ENCODE measurements around the gene CASKIN1.

Gene CASKIN1

DNA sequence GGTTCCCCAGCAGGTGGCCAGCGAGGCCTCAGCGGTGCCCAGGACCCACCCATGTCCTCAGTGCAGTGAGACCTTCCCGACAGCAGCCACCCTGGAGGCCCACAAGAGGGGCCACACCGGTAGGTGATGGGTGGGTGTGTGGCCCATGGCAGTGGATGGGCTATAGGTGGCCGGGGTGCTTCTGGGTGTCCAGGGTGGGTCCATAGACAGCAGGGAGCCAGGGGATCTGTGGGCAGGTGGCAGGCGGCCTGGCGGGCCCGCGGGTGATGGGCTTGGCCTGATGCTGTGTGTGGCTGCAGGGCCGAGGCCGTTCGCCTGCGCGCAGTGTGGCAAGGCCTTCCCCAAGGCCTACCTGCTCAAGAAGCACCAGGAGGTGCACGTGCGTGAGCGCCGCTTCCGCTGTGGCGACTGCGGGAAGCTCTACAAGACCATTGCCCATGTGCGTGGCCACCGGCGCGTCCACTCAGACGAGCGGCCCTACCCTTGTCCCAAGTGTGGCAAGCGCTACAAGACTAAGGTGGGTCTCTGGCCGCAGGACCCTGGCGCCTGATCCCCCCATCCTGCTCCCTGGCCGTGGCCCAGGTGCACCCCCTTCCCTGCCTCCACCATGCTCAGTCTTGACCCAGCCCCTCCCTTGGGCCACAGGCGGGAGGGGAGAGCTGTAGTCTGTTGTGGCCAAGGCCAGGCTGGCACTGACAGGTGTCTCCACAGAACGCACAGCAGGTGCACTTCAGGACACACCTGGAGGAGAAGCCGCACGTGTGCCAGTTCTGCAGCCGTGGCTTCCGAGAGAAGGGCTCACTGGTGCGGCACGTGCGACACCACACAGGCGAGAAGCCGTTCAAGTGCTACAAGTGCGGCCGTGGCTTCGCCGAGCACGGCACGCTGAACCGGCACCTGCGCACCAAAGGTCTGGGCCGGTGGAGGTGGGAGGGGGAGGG, 37.7 kb upstream of the CASKIN1 start:
- no peak for DNase-seq (ENCODE audit: low spot score)

DNA sequence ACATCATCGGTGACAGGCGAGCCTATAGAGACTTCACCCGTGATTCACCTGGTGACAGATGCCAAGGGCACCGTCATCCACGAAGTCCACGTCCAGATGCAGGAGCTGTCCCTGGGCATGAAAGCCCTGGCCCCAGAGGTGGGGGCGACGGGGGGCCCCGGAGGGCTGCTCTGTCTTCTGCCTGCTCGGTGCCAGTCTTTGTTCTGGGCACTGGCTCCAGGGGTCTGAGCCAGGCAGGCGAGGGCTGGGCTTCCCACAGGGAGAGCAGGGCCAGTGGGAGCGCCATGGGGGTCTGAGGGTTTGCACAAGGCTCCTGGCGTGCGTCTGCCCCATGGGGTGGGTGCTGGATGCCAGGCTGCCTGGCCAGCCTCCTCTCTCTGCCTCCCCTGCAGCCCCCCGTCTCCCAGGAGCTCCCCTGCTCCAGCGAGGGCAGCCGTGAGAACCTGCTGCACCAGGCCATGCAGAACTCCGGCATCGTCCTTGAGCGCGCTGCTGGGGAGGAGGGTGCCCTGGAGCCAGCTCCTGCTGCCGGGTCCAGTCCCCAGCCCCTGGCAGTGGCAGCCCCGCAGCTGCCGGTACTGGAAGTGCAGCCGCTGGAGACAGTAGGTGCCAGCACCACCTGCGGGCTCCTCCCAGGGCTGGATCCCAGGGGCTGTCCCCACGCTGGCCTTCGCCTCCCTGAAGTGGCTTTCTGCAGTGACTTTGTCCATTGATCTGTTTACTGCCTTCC, 36.8 kb upstream of the CASKIN1 start:
- no peak for DNase-seq (ENCODE audit: low spot score)

GRCh38 chr16:2232094-2232990, 35.9 kb upstream of the CASKIN1 start:
- DNase-seq (ENCODE audit: low spot score): no peak

GRCh38 chr16:2231016-2231931, 34.9 kb upstream of the CASKIN1 start:
- DNase-seq (ENCODE audit: low spot score): no peak

- no peak for DNase-seq (ENCODE audit: low spot score)
Observed at GRCh38 chr16:2230376-2230775, 34.0 kb upstream of the CASKIN1 start.

- DNase-seq (ENCODE audit: low spot score): no peak
Observed at GRCh38 chr16:2229632-2230250, 33.3 kb upstream of the CASKIN1 start.

DNA sequence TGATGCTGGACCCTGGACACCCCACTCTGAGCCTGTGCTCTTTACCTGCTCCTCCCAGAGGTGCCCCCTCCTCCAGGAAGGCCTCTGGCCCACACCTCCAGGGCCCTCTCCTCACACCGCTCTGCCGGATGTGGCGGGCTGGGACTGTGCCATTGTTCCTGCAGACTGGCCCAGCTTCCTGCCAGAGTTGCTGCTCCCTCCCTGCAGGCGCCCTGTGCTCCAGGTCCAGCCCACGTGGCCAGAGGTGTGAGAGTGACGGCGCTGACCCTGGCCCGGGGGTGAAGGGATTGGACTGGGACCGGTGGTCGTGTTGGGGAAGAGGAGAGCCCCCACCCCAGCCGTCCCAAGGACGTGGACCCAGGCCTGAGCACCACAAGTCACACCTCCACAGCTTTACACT, 32.7 kb upstream of the CASKIN1 start:
- no peak for DNase-seq (ENCODE audit: low spot score)

DNA sequence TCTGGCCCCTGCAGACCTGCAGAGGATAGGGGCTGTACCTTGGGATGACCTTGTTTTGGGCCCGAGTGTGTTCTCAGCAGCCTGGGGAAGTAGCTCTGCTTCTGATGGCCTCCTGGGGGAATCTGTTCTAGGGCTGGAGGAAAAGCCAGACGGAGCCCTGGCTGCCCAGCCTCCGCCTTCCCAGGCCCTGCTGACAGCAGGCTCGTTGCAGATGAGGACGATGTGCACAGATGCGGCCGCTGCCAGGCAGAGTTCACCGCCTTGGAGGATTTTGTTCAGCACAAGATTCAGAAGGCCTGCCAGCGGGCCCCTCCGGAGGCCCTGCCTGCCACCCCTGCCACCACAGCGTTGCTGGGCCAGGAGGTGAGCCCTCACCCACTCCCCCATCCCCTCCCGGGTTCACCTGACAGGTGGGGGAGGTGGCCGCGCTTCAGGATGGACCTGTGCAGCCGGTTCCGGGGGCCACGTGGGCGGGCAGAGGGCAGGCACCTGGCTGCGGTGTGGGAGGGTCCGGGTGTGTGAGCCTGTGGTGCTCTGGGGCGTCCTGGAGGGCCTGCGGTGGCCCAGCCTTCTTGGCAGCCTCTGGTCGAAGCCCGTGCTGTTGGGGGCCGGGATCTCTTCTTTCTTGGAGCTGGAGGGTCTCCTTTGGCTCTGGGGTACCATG, 31.9 kb upstream of the CASKIN1 start:
- DNase-seq (ENCODE audit: low spot score): no peak

- no peak for DNase-seq (ENCODE audit: low spot score)
Observed at GRCh38 chr16:2226918-2227317, 30.5 kb upstream of the CASKIN1 start.

DNA sequence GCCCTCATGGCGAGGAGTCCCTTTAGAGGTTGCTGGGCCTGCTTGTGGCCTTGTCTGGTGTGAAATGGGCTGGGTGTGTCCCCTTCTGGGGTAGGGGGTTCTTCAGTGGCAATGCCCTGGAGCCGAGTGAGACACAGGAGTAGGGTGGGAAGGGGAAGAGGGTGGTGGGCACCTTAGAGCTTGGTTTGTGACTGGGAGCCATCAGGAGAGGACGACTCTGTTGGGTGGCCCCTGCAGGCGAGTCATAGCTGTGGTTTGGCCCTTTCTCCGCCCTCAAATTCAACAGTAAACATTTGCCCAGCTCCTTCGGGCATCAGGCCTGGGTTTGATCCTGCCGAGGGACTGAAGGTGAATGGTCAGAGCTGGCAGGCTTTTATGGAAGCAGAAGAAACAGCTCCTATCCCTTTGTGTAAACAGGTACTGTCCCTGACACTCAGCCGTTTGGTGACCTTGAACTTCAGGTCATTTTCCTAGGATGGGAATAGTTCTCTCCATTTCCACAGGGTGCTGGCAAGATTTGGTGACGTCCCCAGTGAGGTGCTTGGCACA, 29.9 kb upstream of the CASKIN1 start:
- no peak for DNase-seq (ENCODE audit: low spot score)

- no peak for DNase-seq (ENCODE audit: low spot score)
Observed at GRCh38 chr16:2223942-2224486, 27.6 kb upstream of the CASKIN1 start.

GRCh38 chr16:2223221-2223941, 27.0 kb upstream of the CASKIN1 start, which contains the start of gene E4F1:
E4F1 (plus strand) TSS chr16:2223591; CDS start chr16:2223614, 23 bp downstream.
- DNase-seq (ENCODE audit: low spot score): peak; percentile 98

DNA sequence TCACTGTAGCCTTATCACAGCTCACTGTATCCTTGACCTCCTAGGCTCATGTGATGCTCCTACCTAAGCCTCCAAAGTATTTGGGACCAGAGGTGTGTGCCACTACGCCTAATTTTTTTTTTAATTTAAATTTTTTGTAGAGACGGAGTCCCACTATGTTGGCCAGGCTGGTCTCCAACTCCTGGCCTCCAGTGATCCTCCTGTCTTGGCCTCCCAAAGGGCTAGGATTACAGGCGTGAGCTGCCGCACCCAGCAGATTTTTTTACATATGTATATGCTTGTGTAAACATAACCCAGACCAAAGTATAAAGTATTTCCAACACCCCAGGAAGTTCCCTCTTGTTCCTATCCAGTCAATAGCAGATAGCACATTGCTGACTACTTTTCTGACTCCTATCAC, 19.9 kb upstream of the CASKIN1 start:
- no peak for DNase-seq (ENCODE audit: low spot score)

GRCh38 chr16:2214719-2214968, 18.2 kb upstream of the CASKIN1 start, which contains the start of gene PGP:
PGP (minus strand) TSS chr16:2214840; CDS start chr16:2214777, 63 bp downstream.
- no peak for DNase-seq (ENCODE audit: low spot score)

DNA sequence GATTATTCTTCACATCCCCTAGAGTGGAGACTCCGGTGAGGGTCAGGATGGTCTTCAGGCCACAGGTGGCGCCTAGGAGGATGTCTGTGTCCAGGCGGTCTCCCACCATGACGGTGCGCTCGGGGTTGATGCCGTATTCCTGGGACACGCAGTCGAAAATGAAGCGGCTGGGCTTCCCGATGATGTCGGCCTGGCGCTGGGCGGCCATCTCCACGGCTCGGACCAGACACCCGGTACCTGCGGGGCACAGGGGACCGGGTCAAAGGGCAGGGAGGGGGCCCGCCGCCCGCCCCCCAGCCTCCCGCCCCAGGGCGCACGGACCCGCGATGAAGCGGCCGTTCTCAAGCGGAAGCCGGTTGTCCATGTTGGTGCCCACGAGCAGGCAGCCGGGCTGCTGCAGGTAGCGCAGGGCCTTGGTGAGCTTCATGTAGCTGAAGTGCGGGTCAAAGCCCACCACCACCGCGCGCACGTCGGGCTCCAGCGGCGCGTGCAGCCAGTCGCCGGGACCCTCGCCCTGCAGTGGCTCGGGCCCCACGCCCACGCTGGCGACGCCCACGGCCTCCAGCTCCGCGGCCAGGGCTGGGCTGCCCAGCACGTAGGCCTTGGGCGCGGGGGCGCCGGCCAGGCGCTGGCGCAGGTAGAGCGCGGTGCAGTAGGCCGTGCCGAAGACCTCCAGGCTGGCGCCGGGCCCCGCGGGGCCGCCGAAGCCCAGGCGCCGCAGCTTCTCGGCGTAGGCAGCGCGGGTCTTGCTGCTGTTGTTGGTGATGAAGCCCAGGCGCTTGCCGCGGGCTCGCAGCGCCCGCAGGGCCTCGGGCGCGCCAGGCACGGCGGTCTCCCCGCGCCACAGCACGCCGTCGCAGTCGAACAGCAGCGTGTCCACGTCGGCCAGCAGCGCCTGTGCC, 17.7 kb upstream of the CASKIN1 start:
- DNase-seq (ENCODE audit: low spot score): no peak

DNA sequence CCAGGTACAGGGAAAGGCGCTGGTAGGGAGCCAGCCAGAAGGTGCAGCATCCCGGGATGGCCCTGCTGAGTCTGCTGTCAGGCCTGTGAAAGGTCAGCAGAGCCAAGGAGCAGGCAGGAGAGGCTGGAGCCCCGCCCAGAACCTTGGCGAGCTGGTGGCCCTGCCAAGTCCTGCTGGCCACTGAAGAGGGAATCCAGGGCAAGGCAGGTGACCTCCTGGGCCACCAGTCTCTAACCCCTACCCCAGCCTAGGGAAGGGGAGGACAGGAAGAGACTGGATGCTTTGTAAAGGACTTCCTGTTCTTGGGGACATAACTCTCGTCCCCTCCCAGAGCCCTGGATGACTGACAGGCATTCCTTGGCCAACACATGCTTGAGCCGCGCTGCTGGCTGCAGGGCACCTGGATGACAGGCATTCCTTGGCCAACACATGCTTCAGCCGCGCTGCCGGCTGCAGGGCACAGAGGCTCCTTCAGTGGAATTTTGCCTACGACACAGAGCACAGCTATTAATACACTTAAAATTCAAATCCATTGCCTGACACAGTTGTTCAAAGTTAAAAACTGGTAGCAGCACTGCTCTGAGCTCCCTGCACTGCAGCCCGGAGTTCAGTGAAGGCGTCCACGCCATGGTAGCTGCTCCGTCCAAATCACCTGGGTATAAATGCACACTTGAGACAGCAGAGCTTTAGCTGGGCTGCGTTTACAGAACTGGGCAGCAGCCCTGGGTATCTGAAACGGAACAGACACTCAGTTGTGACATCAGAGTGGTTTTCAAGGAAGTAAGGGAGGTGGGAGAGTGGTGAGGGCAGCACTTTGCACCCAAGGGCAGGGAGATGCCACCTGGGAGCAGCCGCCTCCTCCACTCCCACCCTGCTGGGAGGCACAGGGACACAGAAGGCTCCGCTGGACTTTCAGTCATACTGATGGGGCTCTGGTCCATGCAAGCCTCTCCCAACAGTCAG, 16.2 kb upstream of the CASKIN1 start:
- DNase-seq (ENCODE audit: low spot score): no peak

- no peak for DNase-seq (ENCODE audit: low spot score)
Observed at GRCh38 chr16:2211923-2212347, 15.5 kb upstream of the CASKIN1 start.
